Mesendoderm (in vitro differentiated cells): ENCODE results near the gene ZNF33B. TPM values are rescaled to one million over a fixed set of nuclear protein-coding genes. Genes with fewer than 3 reads are reported as not detected.
"Not testable (repeated sequence)": the region's sequence is repeated elsewhere in the genome, so short reads cannot be mapped to it uniquely, and the experiment has no call there.

Experiments
- DNase-seq: peaks from one replicate; pipeline ENCODE4 v3.0.0; 2013
- H2AK5ac ChIP-seq: 2 replicates; pipeline ENCODE4 v1.6.1; 2013; ENCODE audit warnings: low read length, inconsistent platforms
- H2BK120ac ChIP-seq: 2 replicates; pipeline ENCODE4 v1.6.1; 2013; ENCODE audit warnings: low read depth, mild to moderate bottlenecking, low read length, moderate library complexity, mixed read lengths
- H2BK15ac ChIP-seq: replicated peaks from 2 replicates; pipeline ENCODE4 v1.6.1; 2013; ENCODE audit warnings: low read depth, mild to moderate bottlenecking, moderate library complexity
- H2BK5ac ChIP-seq: 2 replicates; pipeline ENCODE4 v1.6.1; 2013; ENCODE audit warnings: low read length, inconsistent platforms
- H3K18ac ChIP-seq: 2 replicates; pipeline ENCODE4 v1.6.1; 2013; ENCODE audit warnings: mild to moderate bottlenecking, low read length, mixed read lengths
- H3K23ac ChIP-seq: one replicate; pipeline ENCODE4 v1.6.1; 2013; ENCODE audit warnings: low read length
- H3K27ac ChIP-seq: 2 replicates; pipeline ENCODE4 v1.5.1; 2013; ENCODE audit warnings: low read depth, mild to moderate bottlenecking, inconsistent platforms, low read length, moderate library complexity
- H3K27me3 ChIP-seq: 2 replicates; pipeline ENCODE4 v1.6.1; 2013; ENCODE audit warnings: low read length, control low read depth, mild to moderate bottlenecking, inconsistent platforms; ENCODE audit not compliant: insufficient read depth, poor library complexity
- H3K36me3 ChIP-seq: 2 replicates; pipeline ENCODE4 v1.6.1; 2013; ENCODE audit warnings: low read length, inconsistent platforms; ENCODE audit not compliant: control insufficient read depth, insufficient read depth
- H3K4ac ChIP-seq: one replicate; pipeline ENCODE4 v1.6.1; 2013; ENCODE audit warnings: low read depth, mild to moderate bottlenecking, low read length, moderate library complexity
- H3K4me1 ChIP-seq: 2 replicates; pipeline ENCODE4 v1.6.1; 2013; ENCODE audit warnings: low read depth, low read length, inconsistent platforms; ENCODE audit not compliant: control insufficient read depth
- H3K4me2 ChIP-seq: 2 replicates; pipeline ENCODE4 v1.6.1; 2013; ENCODE audit warnings: low read length
- H3K4me3 ChIP-seq: 2 replicates; pipeline ENCODE4 v1.5.1; 2013; ENCODE audit warnings: mild to moderate bottlenecking, low read length
- H3K56ac ChIP-seq: one replicate; pipeline ENCODE4 v1.6.1; 2013; ENCODE audit warnings: low read length
- H3K79me1 ChIP-seq: 2 replicates; pipeline ENCODE4 v1.6.1; 2013; ENCODE audit warnings: low read length, inconsistent platforms
- H3K79me2 ChIP-seq: 2 replicates; pipeline ENCODE4 v1.6.1; 2013; ENCODE audit warnings: mild to moderate bottlenecking, low read length; ENCODE audit not compliant: control insufficient read depth, insufficient read depth
- H3K9ac ChIP-seq: 2 replicates; pipeline ENCODE4 v1.6.1; 2013; ENCODE audit warnings: low read length, inconsistent platforms
- H4K5ac ChIP-seq: one replicate; pipeline ENCODE4 v1.6.1; 2013; ENCODE audit warnings: low read length
- H4K8ac ChIP-seq: one replicate; pipeline ENCODE4 v1.6.1; 2013; ENCODE audit warnings: low read depth, mild to moderate bottlenecking, control low read depth, low read length, moderate library complexity
- WGBS: extraction: QIAGEN DNeasy Blood & Tissue Kit; methylation state at CpG from one replicate; pipeline ENCODE4 v1.1.7; 2013; ENCODE audit warnings: low lambda C conversion rate, missing lambda C conversion rate; ENCODE audit not compliant: insufficient coverage; ENCODE audit errors: extremely low coverage; 5-methylcytosine and 5-hydroxymethylcytosine counted together
- polyA plus RNA-seq, 2 experiments: library from polyadenylated mRNA; stranded (reverse); fragments of 200-250 nt; gene quantifications; one replicate each; pipeline ENCODE4 v1.2.3, GENCODE V29; 2013

Gene ZNF33B
- polyA plus RNA-seq (2013, experiment 1 of 2): 11.6 TPM
- 11.6 TPM for polyA plus RNA-seq (2013, experiment 2 of 2)

DNA sequence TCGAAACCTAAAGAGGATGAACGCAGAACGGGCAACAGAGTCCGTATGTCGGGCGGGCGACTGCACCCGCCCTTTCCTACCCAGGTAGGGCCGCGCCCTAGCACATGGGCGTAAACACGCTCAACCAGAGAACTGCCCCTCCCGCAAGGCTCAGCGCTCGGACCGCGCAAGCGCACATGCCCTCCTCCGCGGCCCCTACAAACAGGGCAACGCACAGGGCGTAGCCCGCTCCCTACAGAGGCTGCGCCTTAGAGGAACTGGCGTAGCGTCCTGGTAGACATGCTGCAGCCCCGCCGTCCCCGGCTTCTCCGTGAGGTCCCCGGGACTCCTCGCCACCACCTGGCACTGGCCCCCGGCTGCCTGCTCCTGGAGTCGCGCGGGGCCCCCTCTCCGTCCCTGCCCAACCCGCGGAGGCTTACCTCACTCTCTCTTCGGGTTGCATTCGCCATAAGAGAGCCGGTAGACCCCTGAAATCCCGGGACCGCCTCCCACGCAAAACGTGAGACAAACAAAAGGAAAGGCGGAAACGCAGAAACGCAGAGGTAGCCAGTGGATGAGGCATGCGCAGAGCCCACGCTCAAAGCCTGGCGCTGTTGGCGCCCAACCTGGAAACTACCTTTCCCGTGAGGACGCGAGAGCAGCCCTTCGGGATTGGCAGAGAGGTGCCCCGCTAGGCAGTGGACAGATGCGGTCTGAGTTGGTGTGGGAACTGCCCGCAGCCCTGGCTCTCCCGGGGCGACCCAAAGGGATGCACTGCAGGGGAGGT, at the start of gene ZNF33B:
TSS of gene ZNF33B (minus strand) at position 516 of the 766 bp plus-strand sequence. CDS start 1,642 bp downstream, outside the sequence.
- Histone ChIP-seq H3K4me2 (peak within 1 kb of the TSS; percentile 96), H3K56ac (peak within 1 kb of the TSS; percentile 98), H4K8ac (no peak within 1 kb of the TSS), H3K36me3 (no peaks in the 10 kb centered on the region), H3K4me1 (no peaks in the 10 kb centered on the region), H3K9ac (peak within 1 kb of the TSS; percentile 90), H3K27me3 (no peaks in the 10 kb centered on the region), H3K27ac (peak within 1 kb of the TSS; percentile 89), H4K5ac (no peak within 1 kb of the TSS), H3K79me1 (no peaks in the 10 kb centered on the region), H2AK5ac (no peak within 1 kb of the TSS), H3K4ac (peak within 1 kb of the TSS; percentile 64), H3K23ac (no peak within 1 kb of the TSS), H3K79me2 (peaks cover 2% of the 10 kb centered on the region), H2BK5ac (peak within 1 kb of the TSS; percentile 54), H2BK120ac (no peak within 1 kb of the TSS), H3K4me3 (peak within 1 kb of the TSS; percentile 80), H3K18ac (peak within 1 kb of the TSS; percentile 57), H2BK15ac (no peak within 1 kb of the TSS)
- no CpG with 5 or more reads among the region's 62 CpGs for WGBS
- peak; percentile 98 for DNase-seq

DNA sequence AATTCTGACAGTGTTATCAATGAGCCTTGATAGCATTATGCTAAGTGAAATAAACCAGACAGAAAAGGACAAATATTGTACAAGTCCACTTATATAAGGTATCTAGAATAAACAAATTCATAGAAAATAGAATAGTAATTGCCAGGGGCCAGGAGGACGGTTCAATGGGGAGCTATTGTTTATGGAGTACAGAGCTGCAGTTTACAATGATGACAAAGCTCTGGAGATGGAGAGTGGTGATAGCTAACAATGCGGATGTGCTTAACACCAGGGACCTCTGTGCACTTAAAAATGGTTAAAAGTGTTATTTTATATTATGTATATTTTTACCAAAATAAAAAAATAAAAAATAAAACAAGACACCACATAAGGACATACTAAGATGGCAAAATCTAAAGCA, 46.1 kb upstream of the ZNF33B start:
- H3K23ac ChIP-seq: no peak overlapping the region
- no peak overlapping the region for H2BK5ac ChIP-seq
- H3K27ac ChIP-seq: no peak overlapping the region

DNA sequence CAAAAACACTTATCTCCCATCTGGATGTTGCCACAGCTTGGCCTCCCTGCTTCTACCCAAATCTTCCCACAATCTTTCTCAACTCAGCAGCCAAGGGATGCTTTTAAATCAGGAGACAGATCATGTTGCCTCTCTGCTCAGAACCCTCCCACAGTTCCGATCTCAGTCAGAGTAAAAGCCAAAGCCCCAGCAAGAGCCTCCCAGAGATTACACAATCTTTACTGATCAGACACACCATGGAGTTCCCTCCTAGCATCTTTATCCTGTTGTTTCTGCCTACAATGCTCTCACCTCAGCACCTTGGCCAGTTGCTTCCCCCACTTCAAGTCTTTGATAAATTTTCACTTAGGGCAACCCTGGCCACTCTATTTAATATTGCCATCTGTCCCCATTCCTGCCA, 41.9 kb upstream of the ZNF33B start:
- no CpG with 5 or more reads among the region's 1 CpG for WGBS
- H4K5ac ChIP-seq: no peak overlapping the region
- no peak overlapping the region for H2BK5ac ChIP-seq
- H3K4ac ChIP-seq: no peak overlapping the region
- H3K79me2 ChIP-seq: no peaks in the 10 kb centered on the region
- no peak overlapping the region for H3K18ac ChIP-seq
- no peak overlapping the region for H2BK120ac ChIP-seq
- H2AK5ac ChIP-seq: no peak overlapping the region
- H3K4me2 ChIP-seq: no peak overlapping the region
- H4K8ac ChIP-seq: no peak overlapping the region
- DNase-seq: no peak
- H3K79me1 ChIP-seq: no peaks in the 10 kb centered on the region
- H3K23ac ChIP-seq: no peak overlapping the region
- no peak overlapping the region for H3K4me3 ChIP-seq
- H2BK15ac ChIP-seq: no peak overlapping the region
- no peak overlapping the region for H3K27ac ChIP-seq
- H3K9ac ChIP-seq: no peak overlapping the region
- no peaks in the 10 kb centered on the region for H3K4me1 ChIP-seq
- H3K56ac ChIP-seq: no peak overlapping the region
- H3K36me3 ChIP-seq: no peaks in the 10 kb centered on the region
- no peaks in the 10 kb centered on the region for H3K27me3 ChIP-seq

More for the DNA sequence above, 46.1 kb upstream of the ZNF33B start:
- no CpG with 5 or more reads among the region's 2 CpGs for WGBS
- no peak overlapping the region for H2AK5ac ChIP-seq
- no peak overlapping the region for H3K4me3 ChIP-seq
- H2BK15ac ChIP-seq: no peak overlapping the region
- no peak overlapping the region for H3K9ac ChIP-seq
- no peak overlapping the region for H2BK120ac ChIP-seq
- H3K4me2 ChIP-seq: no peak overlapping the region
- H3K79me2 ChIP-seq: no peaks in the 10 kb centered on the region
- no peaks in the 10 kb centered on the region for H3K4me1 ChIP-seq
- H4K8ac ChIP-seq: no peak overlapping the region
- H3K56ac ChIP-seq: no peak overlapping the region
- H4K5ac ChIP-seq: no peak overlapping the region
- H3K27me3 ChIP-seq: no peaks in the 10 kb centered on the region
- H3K18ac ChIP-seq: no peak overlapping the region
- no peak overlapping the region for H3K4ac ChIP-seq
- no peaks in the 10 kb centered on the region for H3K79me1 ChIP-seq
- DNase-seq: no peak
- no peaks in the 10 kb centered on the region for H3K36me3 ChIP-seq

DNA sequence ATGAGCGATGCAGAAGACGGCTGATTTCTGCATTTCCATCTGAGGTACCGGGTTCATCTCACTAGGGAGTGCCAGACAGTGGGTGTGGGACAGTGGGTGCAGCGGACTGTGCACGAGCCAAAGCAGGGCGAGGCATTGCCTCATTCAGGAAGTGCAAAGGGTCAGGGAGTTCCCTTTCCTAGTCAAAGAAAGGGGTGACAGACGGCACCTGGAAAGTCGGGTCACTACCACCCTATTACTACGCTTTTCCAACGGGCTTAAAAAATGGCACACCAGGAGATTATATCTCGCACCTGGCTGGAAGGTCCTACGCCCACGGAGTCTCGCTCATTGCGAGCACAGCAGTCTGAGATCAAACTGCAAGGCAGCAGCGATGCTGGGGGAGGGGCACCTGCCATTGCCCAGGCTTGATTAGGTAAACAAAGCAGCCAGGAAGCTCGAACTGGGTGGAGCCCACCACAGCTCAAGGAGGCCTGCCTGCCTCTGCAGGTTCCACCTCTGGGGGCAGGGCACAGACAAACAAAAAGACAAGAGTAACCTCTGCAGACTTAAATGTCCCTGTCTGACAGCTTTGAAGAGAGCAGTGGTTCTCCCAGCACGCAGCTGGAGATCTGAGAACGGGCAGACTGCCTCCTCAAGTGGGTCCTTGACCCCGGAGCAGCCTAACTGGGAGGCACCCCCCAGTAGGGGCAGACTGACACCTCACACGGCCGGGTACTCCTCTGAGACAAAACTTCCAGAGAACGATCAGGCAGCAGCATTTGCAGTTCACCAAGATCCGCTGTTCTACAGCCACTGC, 27.0 kb upstream of the ZNF33B start:
- H3K4me2 ChIP-seq, H3K36me3 ChIP-seq, H3K18ac ChIP-seq, H4K8ac ChIP-seq, DNase-seq, H3K23ac ChIP-seq, H3K4me3 ChIP-seq, H3K56ac ChIP-seq, H3K4me1 ChIP-seq, H2BK15ac ChIP-seq, H3K4ac ChIP-seq, H3K79me1 ChIP-seq, H2BK5ac ChIP-seq, H3K9ac ChIP-seq, H3K27me3 ChIP-seq, H3K79me2 ChIP-seq, H2BK120ac ChIP-seq, H4K5ac ChIP-seq, H2AK5ac ChIP-seq, H3K27ac ChIP-seq: not testable (repeated sequence)
- no CpG with 5 or more reads among the region's 24 CpGs for WGBS

DNA sequence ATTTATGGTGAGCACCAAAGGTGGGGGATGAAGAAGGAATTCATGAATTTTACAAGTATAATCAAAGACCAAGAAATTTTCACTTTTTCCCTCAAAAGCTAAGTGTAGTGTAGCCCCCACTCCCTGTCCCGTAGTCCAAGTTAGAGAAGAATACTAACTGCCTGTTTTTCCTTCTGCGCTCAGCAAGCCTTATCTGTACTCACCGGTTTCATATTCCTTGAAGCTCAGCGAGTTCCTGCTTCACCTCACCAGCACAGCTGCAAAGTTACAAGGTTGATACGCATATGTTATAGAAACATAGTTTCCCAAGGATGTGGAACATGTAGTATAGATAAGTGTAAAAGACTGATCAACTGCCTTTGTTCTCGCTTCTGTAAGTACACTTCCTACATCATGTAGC, 16.0 kb upstream of the ZNF33B start:
- DNase-seq: no peak
- Histone ChIP-seq H2BK120ac (no peak overlapping the region), H4K5ac (no peak overlapping the region), H3K27me3 (no peaks in the 10 kb centered on the region), H3K18ac (no peak overlapping the region), H3K23ac (no peak overlapping the region), H3K27ac (no peak overlapping the region), H3K4ac (no peak overlapping the region), H3K36me3 (no peaks in the 10 kb centered on the region), H3K9ac (no peak overlapping the region), H3K4me2 (no peak overlapping the region), H3K79me1 (no peaks in the 10 kb centered on the region), H2BK15ac (no peak overlapping the region), H3K79me2 (no peaks in the 10 kb centered on the region), H3K4me1 (no peaks in the 10 kb centered on the region), H4K8ac (no peak overlapping the region), H2AK5ac (no peak overlapping the region), H2BK5ac (no peak overlapping the region), H3K56ac (no peak overlapping the region), H3K4me3 (no peak overlapping the region)
- WGBS: no CpG with 5 or more reads among the region's 6 CpGs
